ENCODE data around the gene SYT3. TPM values are rescaled to one million over a fixed set of nuclear protein-coding genes. Genes with fewer than 3 reads are reported as not detected.
"Not testable (repeated sequence)": the region's sequence is repeated elsewhere in the genome, so short reads cannot be mapped to it uniquely, and the experiment has no call there.

Gene SYT3
- total RNA-seq, 6 experiments from 2014 or later, result not detected

DNA sequence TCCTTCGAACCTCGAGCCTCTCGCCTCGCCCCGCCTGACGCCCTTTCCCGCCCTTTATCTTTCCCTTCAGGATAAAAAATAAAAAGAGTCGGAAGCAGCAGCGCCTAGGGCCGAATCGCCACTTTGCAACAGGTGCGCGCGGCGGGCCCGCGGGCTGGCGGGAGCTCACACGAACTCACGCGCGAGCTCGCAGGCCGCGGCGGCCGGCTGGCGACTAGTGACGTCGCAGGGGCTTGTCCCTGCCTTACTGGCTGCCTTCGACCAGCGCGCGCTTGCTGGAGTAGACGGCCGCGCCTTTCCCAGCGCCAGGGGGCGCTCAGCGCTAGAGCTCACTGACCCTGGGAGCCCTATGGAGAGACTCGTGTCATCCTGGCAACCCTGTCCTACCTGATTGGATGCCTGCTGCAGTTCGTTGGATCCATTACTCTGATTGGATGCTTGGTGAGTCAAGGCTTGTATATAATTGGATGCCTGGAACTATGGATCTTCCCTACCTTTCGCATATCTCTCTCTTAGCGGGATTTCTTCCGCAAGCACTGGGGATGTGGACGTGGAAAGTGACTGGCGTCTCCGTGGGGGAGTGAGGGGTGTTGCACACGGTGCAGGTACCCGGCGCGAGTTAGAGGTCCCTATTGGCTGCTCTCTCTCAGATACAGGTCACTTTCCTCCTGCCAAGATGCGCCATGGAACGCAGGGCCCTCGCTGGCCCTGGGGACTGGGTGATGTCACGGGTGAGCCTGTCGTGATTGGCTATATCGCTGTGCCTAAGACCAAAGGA is 33.4 kb downstream of the SYT3 start:
- not testable (repeated sequence) for H3K9me3 Mint-ChIP-seq; H3K27me3 Mint-ChIP-seq (ENCODE audit: insufficient read depth); H3K4me1 Mint-ChIP-seq (ENCODE audit: low read depth); H3K27ac Mint-ChIP-seq; DNase-seq; H3K36me3 Mint-ChIP-seq (ENCODE audit: low read depth); H3K4me3 Mint-ChIP-seq
- TF ChIP-seq, protein P1, sequence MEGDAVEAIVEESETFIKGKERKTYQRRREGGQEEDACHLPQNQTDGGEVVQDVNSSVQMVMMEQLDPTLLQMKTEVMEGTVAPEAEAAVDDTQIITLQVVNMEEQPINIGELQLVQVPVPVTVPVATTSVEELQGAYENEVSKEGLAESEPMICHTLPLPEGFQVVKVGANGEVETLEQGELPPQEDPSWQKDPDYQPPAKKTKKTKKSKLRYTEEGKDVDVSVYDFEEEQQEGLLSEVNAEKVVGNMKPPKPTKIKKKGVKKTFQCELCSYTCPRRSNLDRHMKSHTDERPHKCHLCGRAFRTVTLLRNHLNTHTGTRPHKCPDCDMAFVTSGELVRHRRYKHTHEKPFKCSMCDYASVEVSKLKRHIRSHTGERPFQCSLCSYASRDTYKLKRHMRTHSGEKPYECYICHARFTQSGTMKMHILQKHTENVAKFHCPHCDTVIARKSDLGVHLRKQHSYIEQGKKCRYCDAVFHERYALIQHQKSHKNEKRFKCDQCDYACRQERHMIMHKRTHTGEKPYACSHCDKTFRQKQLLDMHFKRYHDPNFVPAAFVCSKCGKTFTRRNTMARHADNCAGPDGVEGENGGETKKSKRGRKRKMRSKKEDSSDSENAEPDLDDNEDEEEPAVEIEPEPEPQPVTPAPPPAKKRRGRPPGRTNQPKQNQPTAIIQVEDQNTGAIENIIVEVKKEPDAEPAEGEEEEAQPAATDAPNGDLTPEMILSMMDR (IDR thresholded peaks at IDR 0.05), result peak; percentile 20; the same call in 1 of the 2 replicates

DNA sequence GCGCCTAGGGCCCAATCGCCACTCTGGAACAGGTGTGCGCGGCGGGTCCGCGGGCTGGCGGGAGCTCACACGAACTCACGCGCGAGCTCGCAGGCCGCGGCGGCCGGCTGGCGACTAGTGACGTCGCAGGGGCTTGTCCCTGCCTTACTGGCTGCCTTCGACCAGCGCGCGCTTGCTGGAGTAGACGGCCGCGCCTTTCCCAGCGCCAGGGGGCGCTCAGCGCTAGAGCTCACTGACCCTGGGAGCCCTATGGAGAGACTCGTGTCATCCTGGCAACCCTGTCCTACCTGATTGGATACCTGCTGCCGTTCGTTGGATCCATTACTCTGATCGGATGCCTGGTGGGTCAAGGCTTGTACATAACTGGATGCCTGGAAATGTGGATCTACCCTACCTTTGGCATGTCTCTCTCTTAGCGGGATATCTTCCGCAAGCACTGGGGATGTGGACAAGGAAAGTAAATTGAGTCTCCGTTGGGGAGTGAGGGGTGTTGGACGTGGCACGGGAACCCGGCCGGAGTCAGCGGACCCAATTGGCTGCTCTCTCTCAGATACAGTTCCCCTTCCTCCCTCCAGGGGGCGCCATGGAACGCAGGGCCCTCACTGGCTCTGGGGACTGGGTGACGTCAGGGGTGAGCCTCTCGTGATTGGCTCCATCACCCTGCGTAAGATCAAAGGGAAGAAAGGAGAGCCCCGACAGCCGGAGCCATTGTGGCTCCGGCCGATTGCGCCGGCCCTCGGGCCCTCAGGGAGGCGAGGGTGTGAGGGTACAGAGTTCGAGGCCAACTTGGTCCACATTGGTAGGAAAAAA is 35.2 kb downstream of the SYT3 start:
- H3K4me3 Mint-ChIP-seq; H3K4me1 Mint-ChIP-seq (ENCODE audit: low read depth); H3K27ac Mint-ChIP-seq; H3K36me3 Mint-ChIP-seq (ENCODE audit: low read depth); H3K27me3 Mint-ChIP-seq (ENCODE audit: insufficient read depth); DNase-seq; H3K9me3 Mint-ChIP-seq: not testable (repeated sequence)
- TF ChIP-seq, protein P1 (IDR thresholded peaks at IDR 0.05), result 0 out of 2 replicates have a peak, but pooled peaks have one; percentile 8

DNA sequence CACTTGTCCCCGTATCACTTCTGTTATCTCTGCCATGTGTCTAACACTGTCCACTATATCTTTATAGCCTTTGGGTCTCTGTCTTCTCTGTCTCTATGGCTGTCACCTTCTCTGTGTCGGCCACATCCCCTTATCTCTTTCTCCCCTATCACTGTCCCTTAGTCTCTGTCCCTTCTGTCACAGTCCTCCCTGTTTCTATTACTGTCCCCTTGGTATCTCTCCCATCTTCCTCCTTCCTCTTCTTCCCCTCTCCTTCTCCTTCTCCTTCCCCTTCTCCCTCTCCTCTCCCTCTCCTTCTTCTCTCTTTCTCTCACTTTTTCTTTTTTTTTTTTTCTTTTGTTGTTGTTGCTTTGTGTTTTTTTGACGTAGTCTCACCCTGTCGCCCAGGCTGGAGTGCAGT is 36.7 kb downstream of the SYT3 start:
- DNase-seq, result no peak
- TF ChIP-seq, protein P1 (IDR thresholded peaks at IDR 0.05), result no peak
- Mint-ChIP-seq H3K9me3 (no peaks in the 10 kb centered on the region; the same call in 1 of the 2 replicates), H3K4me3 (no peak overlapping the region), H3K27ac (no peak overlapping the region), H3K4me1 (ENCODE audit: low read depth) (no peaks in the 10 kb centered on the region), H3K27me3 (ENCODE audit: insufficient read depth) (peaks cover 4% of the 10 kb centered on the region), H3K36me3 (ENCODE audit: low read depth) (peaks cover 6% of the 10 kb centered on the region)

DNA sequence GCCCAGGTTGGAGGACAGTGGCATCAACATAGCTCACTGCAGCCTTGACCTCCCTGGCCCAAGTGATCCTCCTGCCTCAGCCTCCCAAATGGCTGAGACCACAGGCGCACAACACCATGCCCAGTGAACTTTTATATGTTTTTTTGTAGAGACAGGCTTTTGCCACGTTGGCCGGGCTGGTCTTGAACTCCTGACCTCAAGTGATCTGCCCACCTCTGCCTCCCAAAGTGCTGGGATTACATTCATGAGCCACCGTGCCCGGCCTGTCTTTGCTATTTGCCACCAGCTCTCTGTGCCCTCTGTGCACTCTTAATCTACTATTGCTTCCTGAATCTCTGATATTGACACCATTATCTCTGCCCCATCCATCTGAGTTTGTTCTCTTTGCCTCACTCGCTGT is 37.2 kb downstream of the SYT3 start:
- H3K27me3 Mint-ChIP-seq (ENCODE audit: insufficient read depth), result peaks cover 4% of the 10 kb centered on the region
- no peak for DNase-seq
- H3K4me1 Mint-ChIP-seq (ENCODE audit: low read depth), result no peaks in the 10 kb centered on the region
- TF ChIP-seq, protein P1 (IDR thresholded peaks at IDR 0.05), result no peak
- H3K9me3 Mint-ChIP-seq, result no peaks in the 10 kb centered on the region; the same call in 1 of the 2 replicates
- H3K27ac Mint-ChIP-seq, result no peak overlapping the region
- H3K36me3 Mint-ChIP-seq (ENCODE audit: low read depth), result peaks cover 5% of the 10 kb centered on the region
- H3K4me3 Mint-ChIP-seq, result no peak overlapping the region

DNA sequence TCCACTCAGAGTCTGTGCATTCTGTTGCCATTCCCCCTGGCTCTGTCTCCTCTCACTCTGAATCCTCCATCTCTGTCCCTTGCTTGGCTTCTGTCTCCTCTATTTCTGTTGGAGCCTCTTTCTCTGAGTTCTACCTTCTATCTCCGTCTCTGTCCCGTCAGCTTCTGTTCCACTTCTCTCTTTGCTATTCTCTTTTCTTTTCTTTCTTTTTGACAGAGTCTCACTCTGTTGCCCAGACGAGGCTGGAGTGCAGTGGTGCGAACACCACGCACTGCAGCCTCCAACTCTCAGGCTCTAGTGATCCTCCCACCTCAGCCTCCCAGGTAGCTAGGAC is 37.6 kb downstream of the SYT3 start:
- Mint-ChIP-seq H3K27ac (no peak overlapping the region), H3K4me1 (ENCODE audit: low read depth) (no peaks in the 10 kb centered on the region), H3K27me3 (ENCODE audit: insufficient read depth) (peaks cover 4% of the 10 kb centered on the region), H3K9me3 (no peaks in the 10 kb centered on the region; the same call in 1 of the 2 replicates), H3K36me3 (ENCODE audit: low read depth) (peaks cover under 1% of the 10 kb centered on the region; the same call in 1 of the 2 replicates), H3K4me3 (no peak overlapping the region)
- no peak for DNase-seq
- TF ChIP-seq, protein P1 (IDR thresholded peaks at IDR 0.05), result no peak
